Adrenal gland (tissue), 5 donors: ENCODE measurements around the gene SAV1.

ENCODE experiments used
- CTCF ChIP-seq, 6 experiments: fragments of 450-650 bp in 4 of 6; fragments of 200-600 bp in 2 of 6; sonication (generic) in 1 of 6; IDR thresholded peaks; 1 replicate in 5 of 6; 2 replicates in 1 of 6; pipeline versions ENCODE4 v1.5.1 to v1.8.0; 2016 to 2021; ENCODE audit warnings: antibody characterized with exemption in 6 of 6, mild to moderate bottlenecking in 2 of 6, moderate library complexity in 1 of 6
- POLR2A ChIP-seq, 2 donors: fragments of 450-650 bp; IDR thresholded peaks; one replicate each; pipeline ENCODE4 v1.6.1; 2017; ENCODE audit warnings: antibody characterized with exemption in 2 of 2, mild to moderate bottlenecking in 2 of 2, moderate library complexity in 1 of 2
- donor health status: DM: no; HTN: no; CAD: no.

GRCh38 chr14:50717811-50718210, 49.7 kb upstream of the SAV1 start:
- no peak for TF ChIP-seq CTCF (IDR thresholded peaks at IDR 0.05)
- TF ChIP-seq POLR2A (IDR thresholded peaks at IDR 0.05), result no peak
